D721Med (cell line): ENCODE results near the gene IGDCC3.

ENCODE experiments used
- DNase-seq: peaks from one replicate; pipeline ENCODE4 v3.0.0; 2011; ENCODE audit warnings: low spot score; ENCODE audit not compliant: insufficient read length
- FAIRE-seq: peaks from 2 replicates; lab custom pipeline; 2011; peaks lifted over from hg19 to GRCh38; lab: Jason Lieb, UNC
- TF ChIP-seq, protein P1 (sequence below): IDR thresholded peaks from 2 replicates; pipeline ENCODE4 v1.5.1; 2012; ENCODE audit warnings: mild to moderate bottlenecking, control low read depth; ENCODE audit not compliant: insufficient read depth; ENCODE audit errors: missing control alignments

The IGDCC3 gene

DNA sequence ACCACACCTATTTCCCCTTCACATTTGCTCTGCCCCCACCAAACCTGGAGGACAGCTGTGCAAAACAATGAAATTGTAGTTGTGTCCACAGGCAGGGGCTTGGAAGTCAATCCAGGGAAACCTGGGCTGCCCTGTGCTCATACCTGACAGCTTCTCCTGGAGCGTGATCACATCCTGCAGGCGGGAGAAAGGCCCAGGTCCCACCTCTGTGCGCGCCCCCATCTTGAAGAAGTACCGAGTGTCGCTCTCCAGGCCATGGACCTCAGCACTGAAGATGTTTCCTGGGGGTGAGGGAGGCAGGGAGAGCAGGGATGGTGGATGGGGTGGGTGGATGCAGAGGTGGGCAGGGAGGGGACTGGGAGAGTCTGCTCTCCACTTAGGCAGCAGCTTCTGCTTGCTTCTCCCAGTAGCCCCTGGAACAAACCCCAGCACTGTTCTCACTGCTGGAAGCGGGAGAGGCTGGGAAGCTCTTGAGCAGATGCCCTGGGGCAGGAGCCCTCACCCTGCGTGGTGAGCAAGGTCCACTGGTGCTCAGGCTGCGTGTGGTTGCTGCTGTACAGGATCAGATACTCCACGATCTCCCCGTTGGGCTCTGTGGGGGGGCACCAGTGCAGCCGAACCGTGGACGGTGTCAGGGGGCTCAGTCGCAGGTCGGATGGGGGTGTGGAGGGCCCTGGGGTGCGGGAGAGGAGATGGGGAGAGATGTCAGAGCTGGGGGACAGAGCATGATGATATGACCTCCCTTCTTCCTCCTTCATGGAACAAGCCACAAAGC lies 10.7 kb upstream of the IGDCC3 start:
- TF ChIP-seq, protein P1, sequence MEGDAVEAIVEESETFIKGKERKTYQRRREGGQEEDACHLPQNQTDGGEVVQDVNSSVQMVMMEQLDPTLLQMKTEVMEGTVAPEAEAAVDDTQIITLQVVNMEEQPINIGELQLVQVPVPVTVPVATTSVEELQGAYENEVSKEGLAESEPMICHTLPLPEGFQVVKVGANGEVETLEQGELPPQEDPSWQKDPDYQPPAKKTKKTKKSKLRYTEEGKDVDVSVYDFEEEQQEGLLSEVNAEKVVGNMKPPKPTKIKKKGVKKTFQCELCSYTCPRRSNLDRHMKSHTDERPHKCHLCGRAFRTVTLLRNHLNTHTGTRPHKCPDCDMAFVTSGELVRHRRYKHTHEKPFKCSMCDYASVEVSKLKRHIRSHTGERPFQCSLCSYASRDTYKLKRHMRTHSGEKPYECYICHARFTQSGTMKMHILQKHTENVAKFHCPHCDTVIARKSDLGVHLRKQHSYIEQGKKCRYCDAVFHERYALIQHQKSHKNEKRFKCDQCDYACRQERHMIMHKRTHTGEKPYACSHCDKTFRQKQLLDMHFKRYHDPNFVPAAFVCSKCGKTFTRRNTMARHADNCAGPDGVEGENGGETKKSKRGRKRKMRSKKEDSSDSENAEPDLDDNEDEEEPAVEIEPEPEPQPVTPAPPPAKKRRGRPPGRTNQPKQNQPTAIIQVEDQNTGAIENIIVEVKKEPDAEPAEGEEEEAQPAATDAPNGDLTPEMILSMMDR: no peak
- FAIRE-seq: no peak

DNA sequence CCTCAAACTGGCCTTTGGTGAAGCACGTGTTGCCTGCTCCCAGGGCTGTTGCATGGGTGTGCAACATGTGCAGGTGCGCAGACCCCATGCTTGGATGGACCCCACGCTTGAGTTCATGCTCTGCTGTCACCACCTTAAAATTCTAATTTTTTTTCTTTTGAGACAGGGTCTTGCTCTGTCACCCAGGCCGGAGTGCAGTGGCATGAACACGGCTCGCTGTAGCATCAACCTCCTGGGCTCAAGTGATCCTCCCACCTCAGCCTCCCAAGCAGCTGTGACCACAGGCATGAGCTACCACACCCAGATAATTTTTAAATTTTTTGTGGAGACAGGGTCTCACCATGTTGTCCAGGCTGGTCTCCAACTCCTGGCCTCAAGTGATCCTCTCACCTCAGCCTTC lies 9.1 kb upstream of the IGDCC3 start:
- FAIRE-seq: no peak
- no peak for DNase-seq
- TF ChIP-seq, protein P1: no peak

More for the DNA sequence above, 10.7 kb upstream of the IGDCC3 start:
- no peak for DNase-seq

DNA sequence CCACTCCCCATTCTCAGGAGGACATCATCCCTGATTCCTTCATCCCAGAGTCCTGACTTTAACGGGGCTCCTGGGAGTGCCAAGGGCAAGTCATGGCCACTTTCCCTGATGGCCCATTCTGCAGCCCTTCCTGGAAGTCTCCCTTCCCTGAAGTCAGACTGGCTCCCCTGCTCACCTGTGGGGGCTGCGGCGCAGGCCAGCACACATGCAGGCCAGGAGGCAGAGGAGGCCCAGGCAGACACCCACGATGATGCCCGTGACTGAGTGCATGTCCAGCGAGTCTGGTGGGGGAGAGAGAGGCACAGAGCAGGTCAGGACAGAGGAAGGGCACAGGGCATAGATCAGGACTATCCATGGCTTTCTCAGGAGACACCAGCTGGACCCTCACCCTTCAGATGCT lies 8.6 kb upstream of the IGDCC3 start:
- FAIRE-seq: no peak
- TF ChIP-seq, protein P1: no peak
- DNase-seq: no peak

DNA sequence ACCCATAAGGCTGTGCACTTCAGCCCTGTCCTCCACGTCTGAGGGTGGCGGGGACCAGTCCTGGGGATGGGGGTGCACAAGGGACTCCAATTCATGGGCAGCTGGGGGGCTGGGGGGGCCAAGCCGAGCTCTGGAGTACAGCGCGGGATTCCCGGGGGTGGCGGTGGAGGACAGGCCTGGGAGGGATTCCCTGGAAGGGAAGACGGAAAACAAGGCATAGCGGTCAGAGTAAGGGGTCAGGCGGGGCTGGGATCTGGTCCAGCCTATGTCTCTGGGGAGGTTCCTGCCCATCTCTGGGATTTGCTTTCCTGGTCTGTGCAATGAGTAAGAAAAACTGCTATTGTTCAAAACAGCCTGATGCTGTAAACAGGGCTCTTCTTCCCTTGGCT lies 8.1 kb upstream of the IGDCC3 start:
- no peak for DNase-seq
- no peak for FAIRE-seq
- TF ChIP-seq, protein P1: no peak

DNA sequence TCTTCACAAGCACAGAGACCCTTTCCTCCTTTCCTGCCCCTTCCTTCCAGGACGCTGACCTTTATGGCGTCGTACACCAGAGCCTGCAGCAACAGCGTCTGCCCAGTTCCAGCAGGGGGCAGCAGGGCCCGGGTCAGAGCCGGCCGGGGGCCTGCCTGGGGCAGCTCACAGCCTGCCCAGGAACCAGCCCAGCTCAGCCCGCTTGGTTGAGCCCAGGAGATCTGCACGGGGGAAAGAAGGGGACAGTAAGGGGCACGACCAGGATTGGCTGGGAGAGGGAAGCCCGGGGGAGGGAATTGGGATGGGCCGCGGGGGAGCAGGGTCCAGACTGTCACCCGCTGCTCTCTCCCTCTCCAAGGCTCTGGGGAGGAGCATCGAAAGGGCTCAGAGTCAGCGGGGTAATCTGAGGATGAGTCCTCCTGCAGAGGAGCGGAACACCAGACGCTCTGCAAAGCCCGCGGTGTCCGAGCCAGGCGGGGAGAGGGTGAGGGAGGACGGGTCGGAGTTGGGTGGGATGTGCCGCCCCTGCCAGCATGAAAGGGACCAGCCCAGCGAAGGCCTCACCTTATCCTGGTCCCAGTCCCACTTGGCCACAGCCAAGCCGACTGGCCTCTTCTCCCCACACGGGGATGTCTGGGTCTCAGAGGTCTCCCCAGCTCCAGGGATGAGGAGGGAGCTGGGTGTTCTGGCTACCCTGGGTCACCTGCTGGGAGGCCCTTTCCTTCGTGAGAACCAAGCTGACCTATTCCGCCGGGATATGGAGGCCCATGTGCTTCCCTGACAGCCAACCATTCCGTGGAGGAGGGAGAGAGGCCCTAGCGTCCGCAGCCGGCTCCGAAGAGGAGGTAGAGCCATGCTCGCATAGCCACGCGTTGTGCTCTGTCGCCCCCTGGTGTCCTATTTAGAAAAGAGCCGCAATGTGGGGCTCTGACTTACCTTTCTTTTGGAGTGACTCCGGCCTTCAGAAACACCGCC lies 7.4 kb upstream of the IGDCC3 start:
- DNase-seq: peak; percentile 95
- TF ChIP-seq, protein P1: peak; percentile 96
- no peak for FAIRE-seq

DNA sequence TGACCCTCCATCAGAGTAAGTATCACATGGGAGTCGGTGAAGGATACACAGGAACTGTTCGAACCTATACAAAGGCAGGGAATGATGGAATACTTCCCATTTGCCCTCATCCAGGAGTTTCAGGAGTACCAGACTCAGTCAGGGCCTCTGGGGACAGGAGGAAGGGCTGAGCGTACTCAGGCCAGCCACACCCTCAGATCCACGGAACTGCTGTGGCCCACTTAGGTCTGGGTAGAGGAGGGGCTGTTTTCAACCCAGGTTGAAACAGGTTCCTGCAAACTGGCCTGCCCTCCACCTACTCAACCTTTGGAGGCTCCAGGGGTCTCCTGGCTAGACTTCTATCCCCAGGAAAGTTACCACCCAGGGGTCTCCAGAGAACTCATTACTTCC lies 6.7 kb upstream of the IGDCC3 start:
- FAIRE-seq (no peak), DNase-seq (no peak)
- TF ChIP-seq, protein P1: no peak

DNA sequence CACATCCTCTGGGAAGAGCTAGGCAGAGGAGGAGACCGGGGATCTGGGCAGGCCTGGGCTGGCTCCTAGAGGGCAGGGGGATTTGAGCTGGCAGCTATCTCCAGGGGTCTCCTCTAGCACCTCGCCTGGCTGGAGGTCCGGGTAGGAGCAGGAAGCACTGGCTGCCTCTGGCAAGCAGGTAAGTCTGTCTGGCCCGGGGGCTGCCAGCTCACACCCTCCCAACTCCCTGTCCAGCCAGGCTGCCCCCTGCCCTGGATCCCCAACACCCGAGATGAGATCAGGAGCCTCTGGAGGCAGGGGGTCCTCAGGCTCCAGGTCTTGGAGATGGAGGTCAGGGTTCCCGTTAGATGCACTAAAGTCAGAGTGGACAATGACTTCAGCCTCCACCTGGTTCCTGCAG lies 6.2 kb upstream of the IGDCC3 start:
- TF ChIP-seq, protein P1: no peak
- DNase-seq (no peak), FAIRE-seq (no peak)
